Parathyroid adenoma (tissue), 2 donors: Measurements from ENCODE around the gene RNF220.

Source experiments
- H2AFZ ChIP-seq: fragments of 300-600 bp; sonication (generic); one replicate; pipeline ENCODE4 v1.7.0; 2017; ENCODE audit warnings: antibody characterized with exemption, mild to moderate bottlenecking
- H3K27ac ChIP-seq: fragments of 300-600 bp; sonication (generic); one replicate; pipeline ENCODE4 v1.7.0; 2017
- H3K27me3 ChIP-seq: fragments of 300-600 bp; sonication (generic); one replicate; pipeline ENCODE4 v1.7.0; 2017; ENCODE audit warnings: low read length; ENCODE audit not compliant: control insufficient read depth, insufficient read depth
- H3K36me3 ChIP-seq: fragments of 300-600 bp; sonication (generic); one replicate; pipeline ENCODE4 v1.7.0; 2017; ENCODE audit warnings: low read length; ENCODE audit not compliant: control insufficient read depth, insufficient read depth
- H3K4me1 ChIP-seq: fragments of 300-600 bp; sonication (generic); one replicate; pipeline ENCODE4 v1.7.0; 2017; ENCODE audit warnings: control low read depth
- H3K4me2 ChIP-seq: fragments of 300-600 bp; sonication (generic); one replicate; pipeline ENCODE4 v1.7.0; 2017; ENCODE audit warnings: low read length
- H3K4me3 ChIP-seq: fragments of 300-600 bp; sonication (generic); one replicate; pipeline ENCODE4 v1.7.0; 2017; ENCODE audit warnings: low read depth, low read length
- H3K79me2 ChIP-seq: fragments of 300-600 bp; sonication (generic); one replicate; pipeline ENCODE4 v1.7.0; 2017; ENCODE audit warnings: control low read depth
- H3K9ac ChIP-seq: fragments of 300-600 bp; sonication (generic); one replicate; pipeline ENCODE4 v1.7.0; 2017; ENCODE audit warnings: mild to moderate bottlenecking
- H3K9me3 ChIP-seq: fragments of 300-600 bp; sonication (generic); one replicate; pipeline ENCODE4 v1.7.0; 2017; ENCODE audit warnings: low read length; ENCODE audit not compliant: control insufficient read depth
- CTCF ChIP-seq: fragments of 300-600 bp; sonication (generic); IDR thresholded peaks from one replicate; pipeline ENCODE4 v1.7.0; 2017; ENCODE audit warnings: antibody characterized with exemption, mild to moderate bottlenecking
- donor health status: primary hyperparathyroidism.

The RNF220 gene

GRCh38 chr1:44361478-44361877 lies 43.6 kb upstream of the RNF220 start:
- Histone ChIP-seq H3K27me3 (no peaks in the 10 kb centered on the region), H3K4me2 (no peak overlapping the region), H3K36me3 (no peaks in the 10 kb centered on the region), H2AFZ (no peak overlapping the region), H3K79me2 (no peaks in the 10 kb centered on the region), H3K4me3 (no peak overlapping the region), H3K27ac (no peak overlapping the region), H3K4me1 (no peaks in the 10 kb centered on the region), H3K9me3 (no peaks in the 10 kb centered on the region), H3K9ac (no peak overlapping the region)
- TF ChIP-seq CTCF, result no peak

DNA sequence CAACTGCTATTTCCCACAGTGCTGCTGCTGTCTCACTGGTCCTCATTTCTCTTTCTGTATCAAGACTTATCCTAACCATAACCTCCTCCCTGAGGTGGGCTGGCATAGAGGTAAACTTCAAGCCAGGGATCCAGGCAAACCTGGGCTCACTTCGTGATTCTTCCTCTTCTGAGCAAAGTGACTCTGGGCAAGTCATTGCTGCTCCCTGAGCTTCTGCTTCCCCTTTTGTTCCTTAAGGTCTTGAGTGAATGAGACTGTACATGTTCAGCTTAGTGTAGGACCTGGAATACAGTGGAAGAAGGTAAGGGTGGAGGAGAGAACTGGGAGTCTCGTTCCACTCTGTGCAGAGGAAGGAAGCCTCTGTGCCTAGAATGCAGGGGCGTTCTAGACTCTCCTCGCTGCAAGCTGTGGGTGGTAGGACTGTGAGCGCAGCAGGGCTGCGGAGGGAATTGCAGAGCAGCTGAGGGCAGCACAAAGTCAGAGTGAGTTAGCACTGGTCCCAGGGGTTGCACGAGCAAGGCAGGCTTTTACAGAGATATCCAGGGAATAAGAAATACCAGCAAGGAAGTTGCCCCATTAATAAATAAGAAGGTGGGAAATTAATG lies 38.6 kb upstream of the RNF220 start:
- Histone ChIP-seq H3K27ac (no peak overlapping the region), H3K4me1 (no peaks in the 10 kb centered on the region), H3K4me2 (no peak overlapping the region), H3K4me3 (no peak overlapping the region), H3K27me3 (no peaks in the 10 kb centered on the region), H3K9ac (no peak overlapping the region), H2AFZ (no peak overlapping the region), H3K36me3 (no peaks in the 10 kb centered on the region), H3K79me2 (no peaks in the 10 kb centered on the region), H3K9me3 (no peaks in the 10 kb centered on the region)
- TF ChIP-seq CTCF, result no peak

GRCh38 chr1:44367944-44368343 lies 37.1 kb upstream of the RNF220 start:
- Histone ChIP-seq H3K27ac (no peak overlapping the region), H3K9ac (no peak overlapping the region), H3K9me3 (no peaks in the 10 kb centered on the region), H3K27me3 (no peaks in the 10 kb centered on the region), H3K4me2 (no peak overlapping the region), H3K4me1 (no peaks in the 10 kb centered on the region), H3K36me3 (no peaks in the 10 kb centered on the region), H3K4me3 (no peak overlapping the region), H3K79me2 (no peaks in the 10 kb centered on the region), H2AFZ (no peak overlapping the region)
- no peak for TF ChIP-seq CTCF

- no peaks in the 10 kb centered on the region for H3K36me3 ChIP-seq
- no peak overlapping the region for H3K27ac ChIP-seq
- TF ChIP-seq CTCF, result no peak
- no peaks in the 10 kb centered on the region for H3K79me2 ChIP-seq
- H3K4me2 ChIP-seq, result no peak overlapping the region
- H3K4me3 ChIP-seq, result no peak overlapping the region
- no peaks in the 10 kb centered on the region for H3K27me3 ChIP-seq
- H3K4me1 ChIP-seq, result no peaks in the 10 kb centered on the region
- H3K9me3 ChIP-seq, result no peaks in the 10 kb centered on the region
- no peak overlapping the region for H3K9ac ChIP-seq
- no peak overlapping the region for H2AFZ ChIP-seq
Observed at GRCh38 chr1:44368471-44369151, 36.4 kb upstream of the RNF220 start.

GRCh38 chr1:44371206-44371605 lies 33.8 kb upstream of the RNF220 start:
- Histone ChIP-seq H2AFZ (no peak overlapping the region), H3K36me3 (no peaks in the 10 kb centered on the region), H3K9ac (no peak overlapping the region), H3K9me3 (no peaks in the 10 kb centered on the region), H3K4me1 (no peaks in the 10 kb centered on the region), H3K4me2 (no peak overlapping the region), H3K27me3 (no peaks in the 10 kb centered on the region), H3K79me2 (no peaks in the 10 kb centered on the region), H3K27ac (no peak overlapping the region), H3K4me3 (no peak overlapping the region)
- TF ChIP-seq CTCF, result no peak
